GM12878 (cell line): Measurements from ENCODE around the gene ADGRF1.

Experiments
- EP300 ChIP-seq, 2 experiments: fragments of 150-350 bp in 1 of 2; IDR thresholded peaks; 2 replicates each; pipeline ENCODE4 v1.6.1; 2011 to 2012; ENCODE audit warnings: low read depth in 2 of 2, low read length in 2 of 2, borderline replicate concordance in 1 of 2, improper control_type of control experiment in 1 of 2, inconsistent platforms in 1 of 2; ENCODE audit not compliant: control insufficient read depth in 1 of 2
- GABPA ChIP-seq: IDR thresholded peaks from 2 replicates; pipeline ENCODE4 v1.6.1; 2014; ENCODE audit warnings: antibody characterized with exemption, low read depth, mild to moderate bottlenecking, inconsistent platforms
- HDAC6 ChIP-seq: fragments of 200-600 bp; sonication (generic); IDR thresholded peaks from one replicate; pipeline ENCODE4 v1.8.0; 2017; ENCODE audit warnings: antibody characterized with exemption; ENCODE audit not compliant: unreplicated experiment
- IKZF1 ChIP-seq: fragments of 450-650 bp; conservative IDR thresholded peaks from 2 replicates; pipeline ENCODE4 v1.6.1; 2017; ENCODE audit warnings: antibody characterized with exemption, mild to moderate bottlenecking
- KDM1A ChIP-seq: fragments of 200-600 bp; sonication (generic); IDR thresholded peaks from 2 replicates; pipeline ENCODE4 v1.6.1; 2016; ENCODE audit warnings: borderline replicate concordance
- POLR2A ChIP-seq: IDR thresholded peaks from 2 replicates; pipeline ENCODE4 v1.6.1; 2011; ENCODE audit warnings: low read depth, mild to moderate bottlenecking, low read length
- RAD21 ChIP-seq: IDR thresholded peaks from 2 replicates; pipeline ENCODE4 v1.6.1; 2011; ENCODE audit warnings: mild to moderate bottlenecking, low read depth, low read length, moderate library complexity; ENCODE audit not compliant: insufficient read depth
- SRF ChIP-seq, 2 experiments: IDR thresholded peaks; 2 replicates each; pipeline ENCODE4 v1.6.1; 2011; ENCODE audit warnings: low read depth in 2 of 2, low read length in 2 of 2, mild to moderate bottlenecking in 1 of 2, moderate library complexity in 1 of 2
- STAT1 ChIP-seq: fragments of 450-650 bp; conservative IDR thresholded peaks from 2 replicates; pipeline ENCODE4 v1.6.1; 2014; ENCODE audit warnings: antibody characterized with exemption, mild to moderate bottlenecking
- YBX1 ChIP-seq: fragments of 450-650 bp; IDR thresholded peaks from 2 replicates; pipeline ENCODE4 v1.6.1; 2016; ENCODE audit warnings: antibody characterized with exemption
- ZNF207 ChIP-seq: fragments of 450-650 bp; IDR thresholded peaks from 2 replicates; pipeline ENCODE4 v1.6.1; 2014; ENCODE audit warnings: antibody characterized with exemption, mild to moderate bottlenecking, borderline replicate concordance
- ZNF217 ChIP-seq: fragments of 450-650 bp; IDR thresholded peaks from 2 replicates; pipeline ENCODE4 v1.6.1; 2017; ENCODE audit warnings: antibody characterized with exemption, mild to moderate bottlenecking
- TF ChIP-seq, protein P1 (sequence below), 3 experiments: IDR thresholded peaks in 2 of 3; conservative IDR thresholded peaks in 1 of 3; 2 replicates each; pipeline ENCODE4 v1.5.1; 2011; ENCODE audit warnings: low read depth in 3 of 3, low read length in 3 of 3, mild to moderate bottlenecking in 3 of 3, control low read depth in 2 of 3, moderate library complexity in 2 of 3, inconsistent platforms in 1 of 3, mixed read lengths in 1 of 3; ENCODE audit not compliant: control insufficient read depth in 2 of 3, insufficient read depth in 1 of 3; ENCODE audit errors: extremely low read depth in 1 of 3
- TF ChIP-seq, protein P2 (sequence below): IDR thresholded peaks from 2 replicates; pipeline ENCODE4 v1.6.1; 2011; ENCODE audit warnings: mild to moderate bottlenecking, low read depth, low read length, moderate library complexity; ENCODE audit not compliant: insufficient replicate concordance

DNA sequence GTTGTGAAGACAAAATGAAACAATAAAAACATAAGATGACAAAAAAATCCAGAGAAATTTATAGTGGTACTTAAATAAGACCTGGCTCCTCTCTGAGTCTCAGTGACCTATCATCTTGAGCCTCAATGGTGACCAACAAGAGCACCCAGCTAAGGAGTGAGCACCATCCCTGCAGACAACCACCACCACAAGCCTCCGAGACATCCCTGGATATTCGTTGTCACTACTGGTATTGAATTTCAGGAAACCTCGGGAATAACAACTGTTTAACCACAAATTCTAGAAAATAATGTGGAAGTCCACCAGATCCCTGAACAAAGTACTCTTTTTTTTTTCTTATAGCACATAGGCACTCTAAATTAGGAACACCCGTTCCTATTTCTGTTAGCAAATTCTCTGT, 88.2 kb downstream of the ADGRF1 start:
- TF ChIP-seq EP300 (IDR thresholded peaks at IDR 0.05; ENCODE audit: borderline replicate concordance in 1 of 2, control insufficient read depth in 1 of 2, low read depth in 2 of 2, low read length in 2 of 2) (no peak), POLR2A (no peak), RAD21 (no peak), ZNF217 (no peak), YBX1 (no peak), ZNF207 (no peak), GABPA (no peak), HDAC6 (no peak), IKZF1 (no peak), STAT1 (no peak), KDM1A (no peak), SRF (IDR thresholded peaks at IDR 0.05; ENCODE audit: low read depth in 2 of 2, low read length in 2 of 2) (no peak)
- TF ChIP-seq, protein P1, sequence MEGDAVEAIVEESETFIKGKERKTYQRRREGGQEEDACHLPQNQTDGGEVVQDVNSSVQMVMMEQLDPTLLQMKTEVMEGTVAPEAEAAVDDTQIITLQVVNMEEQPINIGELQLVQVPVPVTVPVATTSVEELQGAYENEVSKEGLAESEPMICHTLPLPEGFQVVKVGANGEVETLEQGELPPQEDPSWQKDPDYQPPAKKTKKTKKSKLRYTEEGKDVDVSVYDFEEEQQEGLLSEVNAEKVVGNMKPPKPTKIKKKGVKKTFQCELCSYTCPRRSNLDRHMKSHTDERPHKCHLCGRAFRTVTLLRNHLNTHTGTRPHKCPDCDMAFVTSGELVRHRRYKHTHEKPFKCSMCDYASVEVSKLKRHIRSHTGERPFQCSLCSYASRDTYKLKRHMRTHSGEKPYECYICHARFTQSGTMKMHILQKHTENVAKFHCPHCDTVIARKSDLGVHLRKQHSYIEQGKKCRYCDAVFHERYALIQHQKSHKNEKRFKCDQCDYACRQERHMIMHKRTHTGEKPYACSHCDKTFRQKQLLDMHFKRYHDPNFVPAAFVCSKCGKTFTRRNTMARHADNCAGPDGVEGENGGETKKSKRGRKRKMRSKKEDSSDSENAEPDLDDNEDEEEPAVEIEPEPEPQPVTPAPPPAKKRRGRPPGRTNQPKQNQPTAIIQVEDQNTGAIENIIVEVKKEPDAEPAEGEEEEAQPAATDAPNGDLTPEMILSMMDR (IDR thresholded peaks at IDR 0.05 in 2 of 3, conservative IDR thresholded peaks at IDR 0.05 in 1 of 3; ENCODE audit: control insufficient read depth in 2 of 3, extremely low read depth in 1 of 3, insufficient read depth in 1 of 3, low read depth in 3 of 3, low read length in 3 of 3): no peak
- TF ChIP-seq, protein P2, sequence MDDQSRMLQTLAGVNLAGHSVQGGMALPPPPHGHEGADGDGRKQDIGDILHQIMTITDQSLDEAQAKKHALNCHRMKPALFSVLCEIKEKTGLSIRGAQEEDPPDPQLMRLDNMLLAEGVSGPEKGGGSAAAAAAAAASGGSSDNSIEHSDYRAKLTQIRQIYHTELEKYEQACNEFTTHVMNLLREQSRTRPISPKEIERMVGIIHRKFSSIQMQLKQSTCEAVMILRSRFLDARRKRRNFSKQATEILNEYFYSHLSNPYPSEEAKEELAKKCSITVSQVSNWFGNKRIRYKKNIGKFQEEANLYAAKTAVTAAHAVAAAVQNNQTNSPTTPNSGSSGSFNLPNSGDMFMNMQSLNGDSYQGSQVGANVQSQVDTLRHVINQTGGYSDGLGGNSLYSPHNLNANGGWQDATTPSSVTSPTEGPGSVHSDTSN: no peak
